Measurements from ENCODE around the gene PROB1.
"Not testable (repeated sequence)": the region's sequence is repeated elsewhere in the genome, so short reads cannot be mapped to it uniquely, and the experiment has no call there.

PROB1 gene

DNA sequence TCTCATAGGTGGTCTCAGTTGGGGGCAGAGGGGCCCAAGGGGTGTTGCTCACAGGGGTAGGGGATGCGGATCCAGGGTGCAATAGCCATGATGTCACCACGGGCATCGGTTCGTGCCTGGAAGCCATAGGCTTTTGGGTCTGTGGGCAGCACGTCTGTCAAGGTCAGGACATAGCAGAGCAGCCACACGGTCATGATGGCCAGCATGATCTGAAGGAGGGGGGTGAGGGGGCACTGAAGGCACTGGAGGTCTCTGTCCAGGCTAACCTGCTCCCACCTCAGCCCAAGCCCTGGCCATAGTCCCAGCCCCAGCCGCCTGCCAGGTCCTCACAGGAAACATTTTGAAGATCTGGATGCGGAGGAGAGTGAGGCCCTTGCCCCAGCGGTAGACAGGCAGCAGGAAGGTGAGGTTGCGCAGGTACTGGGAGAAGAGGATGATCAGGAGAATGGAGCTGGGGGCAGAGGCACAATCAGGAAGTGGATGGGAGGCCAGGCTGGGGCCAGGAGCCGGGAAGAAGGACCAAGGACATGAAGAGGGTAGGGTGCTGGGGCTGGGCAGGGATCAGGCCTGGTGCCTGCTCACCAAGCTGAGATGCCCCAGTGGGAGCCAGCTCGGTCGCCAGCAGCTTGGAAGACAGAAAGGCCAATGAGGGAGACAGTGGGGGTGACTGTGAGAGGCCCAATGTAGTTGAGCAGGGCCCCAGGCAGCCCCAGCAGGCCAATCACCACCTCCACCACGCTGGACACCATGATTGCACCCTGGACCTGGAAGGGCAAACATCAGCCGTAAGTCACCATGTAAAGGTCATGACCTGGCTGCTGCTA lies 15.1 kb downstream of the PROB1 start:
- DNase-seq (ENCODE audit: low spot score): no peak

DNA sequence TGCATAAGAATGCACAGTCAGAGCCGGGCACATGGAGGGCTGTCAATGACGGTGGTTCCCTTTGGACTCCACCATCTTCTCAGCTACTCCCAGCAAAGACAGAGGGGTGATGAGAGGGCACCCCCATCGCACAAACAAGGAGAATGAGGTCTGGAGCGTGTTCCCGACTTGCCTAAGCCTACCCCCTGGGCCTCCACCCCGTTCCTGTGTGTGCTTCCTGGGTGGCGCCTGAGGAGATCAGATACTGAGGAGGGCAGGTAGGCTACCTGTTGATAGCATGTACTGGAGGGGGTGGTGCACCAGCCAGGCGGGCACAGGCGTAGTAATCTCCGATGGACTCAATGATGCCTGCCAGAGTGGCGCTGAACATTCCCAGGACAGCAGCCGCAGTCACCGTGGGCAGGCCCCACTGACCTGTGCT lies 16.0 kb downstream of the PROB1 start:
- no peak for DNase-seq (ENCODE audit: low spot score)

DNA sequence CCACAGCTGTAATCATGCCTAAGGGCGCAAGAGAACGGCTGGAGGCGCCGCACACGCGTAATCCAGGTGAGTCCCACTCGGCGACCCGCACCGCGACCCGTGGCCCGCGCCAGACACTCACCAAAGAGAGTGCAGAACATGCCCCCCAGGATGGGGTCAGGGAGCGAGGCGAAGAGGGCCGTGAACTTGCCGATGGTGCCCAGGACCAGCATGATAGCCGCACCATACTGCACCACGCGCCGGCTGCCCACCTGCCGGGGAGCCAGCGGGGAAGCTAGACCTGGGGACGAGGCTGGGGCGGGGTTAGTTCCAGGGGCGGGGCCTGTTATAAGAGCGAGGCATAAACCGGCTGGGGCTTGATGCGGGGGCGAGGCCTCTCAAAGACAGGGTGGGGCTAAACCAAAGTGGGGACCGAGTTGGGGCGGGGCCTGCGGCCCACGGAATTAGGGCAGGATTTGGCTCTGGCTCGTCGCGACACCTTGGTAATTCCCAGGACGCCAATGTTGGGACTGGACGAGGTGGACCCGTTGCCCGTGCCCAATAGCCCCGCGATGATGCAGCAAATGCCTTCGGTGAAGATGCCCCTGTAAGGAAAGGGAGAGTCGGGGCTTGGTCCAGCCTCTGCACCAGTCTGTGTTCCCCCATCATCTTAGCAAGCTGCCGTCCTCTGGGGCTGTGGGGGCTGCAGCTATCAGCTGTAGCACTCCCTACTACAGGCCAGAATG lies 16.6 kb downstream of the PROB1 start:
- no peak for DNase-seq (ENCODE audit: low spot score)

DNA sequence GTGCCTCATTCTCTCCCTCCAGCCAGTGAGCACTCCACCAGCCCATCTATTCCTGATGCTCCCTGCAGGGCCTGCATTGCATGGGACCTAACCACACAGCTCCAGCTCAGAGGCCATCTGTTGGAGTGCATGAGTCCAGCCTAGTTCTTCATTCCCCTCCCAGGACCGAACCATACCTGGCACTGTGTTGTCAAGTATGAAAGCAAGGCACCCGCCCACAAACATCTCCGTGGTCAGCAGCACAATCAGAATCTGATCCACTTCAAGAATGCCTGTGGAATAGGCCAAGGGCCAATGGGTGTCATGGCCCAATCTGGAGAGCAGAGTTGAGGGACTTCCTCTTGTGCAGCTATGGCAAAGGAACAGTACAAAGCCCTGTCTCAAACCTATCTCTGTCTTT lies 17.7 kb downstream of the PROB1 start:
- DNase-seq (ENCODE audit: low spot score): no peak

DNA sequence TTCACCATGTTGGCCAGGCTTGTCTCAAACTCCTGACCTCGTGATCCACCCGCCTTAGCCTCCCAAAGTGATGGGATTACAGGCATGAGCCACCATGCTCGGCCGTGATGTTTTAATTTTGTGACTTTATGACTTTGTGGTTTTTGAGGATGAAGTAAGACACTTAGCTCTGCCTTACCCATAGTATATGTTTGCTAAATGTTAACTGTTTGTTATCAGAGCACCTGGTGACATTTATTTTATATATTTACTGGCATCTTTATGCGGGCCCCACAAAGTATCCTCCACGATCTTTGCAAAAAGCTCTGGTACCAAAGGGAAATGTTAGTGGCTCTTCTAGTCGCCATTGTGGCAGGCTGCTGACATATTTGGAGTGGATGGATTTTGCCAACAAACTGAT lies 18.5 kb downstream of the PROB1 start:
- DNase-seq (ENCODE audit: low spot score): no peak

DNA sequence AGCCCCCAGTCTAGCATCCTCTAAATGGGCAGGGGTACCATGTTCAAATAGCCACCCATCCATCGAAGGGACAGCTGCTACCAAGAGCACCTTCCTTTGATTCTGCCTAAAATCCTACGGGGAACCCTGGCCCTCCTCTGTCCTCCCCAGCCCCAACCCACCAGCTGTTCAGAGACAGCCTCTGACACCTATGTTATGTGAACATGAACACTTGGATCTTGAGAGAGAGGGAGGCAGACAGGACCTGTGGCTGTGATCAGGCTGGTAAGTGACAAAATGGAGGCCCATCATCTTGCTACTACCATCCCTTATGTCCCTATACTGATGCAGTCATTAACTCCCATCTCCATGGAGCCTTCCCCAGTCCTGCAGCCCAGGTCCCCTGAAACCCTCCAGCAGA lies 20.0 kb downstream of the PROB1 start:
- no peak for DNase-seq (ENCODE audit: low spot score)

DNA sequence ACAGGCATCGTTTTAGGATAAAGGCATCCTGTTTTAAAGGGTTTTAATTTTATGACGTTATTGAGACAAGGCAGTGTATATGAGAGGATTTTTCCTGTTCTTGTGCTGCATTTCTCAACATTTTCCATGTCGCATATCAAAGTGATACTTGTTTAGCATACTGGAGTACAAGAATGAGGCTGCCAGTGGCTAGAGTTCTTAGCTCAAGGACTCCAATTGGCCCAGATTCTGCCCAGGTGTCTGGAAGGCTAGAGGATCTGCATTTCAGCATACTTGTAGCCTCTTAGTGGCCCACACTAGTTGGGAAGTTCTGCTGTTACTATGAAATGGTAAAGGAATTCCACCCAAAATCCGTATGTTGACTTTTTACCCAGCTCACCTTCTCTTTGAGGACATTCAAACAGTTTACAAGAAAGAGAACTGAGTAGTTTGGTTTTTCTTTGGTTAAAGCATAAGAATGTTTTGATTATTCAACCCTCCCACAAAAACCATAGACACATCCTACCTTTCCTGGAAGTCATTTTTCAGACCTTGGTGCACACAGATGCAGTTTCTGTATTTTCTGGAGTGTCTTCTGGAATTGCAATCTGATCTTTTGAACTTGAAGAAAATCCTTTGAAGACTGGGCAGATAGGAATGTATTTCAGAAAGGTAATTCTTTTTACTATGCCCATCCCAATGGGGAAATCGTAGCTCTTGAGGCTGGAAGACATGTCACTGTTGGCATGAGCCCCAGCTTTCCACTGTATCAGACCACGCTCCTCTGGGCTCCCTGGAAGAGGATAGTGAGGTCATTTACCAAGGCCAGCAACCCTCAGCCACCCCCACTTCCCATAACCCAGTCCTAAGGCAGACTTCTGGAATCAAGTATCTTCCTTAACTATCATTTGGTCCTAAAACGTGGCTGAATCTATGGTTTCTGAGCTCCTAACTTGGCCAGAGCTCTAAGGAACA lies 23.1 kb downstream of the PROB1 start:
- DNase-seq (ENCODE audit: low spot score): no peak

DNA sequence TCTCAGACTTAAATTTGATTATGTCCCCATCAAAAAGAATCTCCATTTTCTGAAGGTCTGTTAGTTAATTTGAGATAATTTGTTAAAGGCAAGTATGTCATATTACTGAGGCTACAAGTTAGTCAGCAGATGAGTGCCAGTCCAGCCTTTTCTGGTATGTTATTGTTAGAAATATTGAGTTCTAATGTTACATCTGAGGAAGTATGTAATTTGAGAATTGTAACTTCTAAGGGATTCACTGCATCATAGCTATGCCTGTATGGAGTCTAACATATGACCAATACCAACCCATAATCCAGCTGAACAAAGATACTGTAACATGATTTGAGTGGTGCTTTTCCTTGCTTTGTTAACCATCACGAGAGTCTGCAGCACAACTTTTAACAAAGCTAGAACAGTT lies 25.7 kb downstream of the PROB1 start:
- DNase-seq (ENCODE audit: low spot score): no peak

DNA sequence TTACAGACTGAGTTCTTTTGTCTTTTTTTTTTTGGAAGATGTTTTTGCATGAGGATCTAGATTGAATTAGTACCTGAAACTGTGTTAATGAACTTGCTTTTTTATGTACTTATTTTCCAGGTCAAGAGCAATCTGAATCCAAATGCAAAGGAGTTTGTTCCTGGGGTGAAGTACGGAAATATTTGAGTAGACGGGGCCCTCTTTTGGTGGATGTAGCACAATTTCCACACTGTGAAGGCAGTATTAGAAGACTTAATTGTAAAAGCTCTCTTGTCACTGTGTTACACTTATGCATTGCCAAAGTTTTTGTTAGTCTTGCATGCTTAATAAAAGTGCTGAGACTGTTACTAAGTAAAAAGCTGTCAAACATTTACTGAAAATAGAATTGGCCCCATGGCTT lies 26.3 kb downstream of the PROB1 start:
- no peak for DNase-seq (ENCODE audit: low spot score)

DNA sequence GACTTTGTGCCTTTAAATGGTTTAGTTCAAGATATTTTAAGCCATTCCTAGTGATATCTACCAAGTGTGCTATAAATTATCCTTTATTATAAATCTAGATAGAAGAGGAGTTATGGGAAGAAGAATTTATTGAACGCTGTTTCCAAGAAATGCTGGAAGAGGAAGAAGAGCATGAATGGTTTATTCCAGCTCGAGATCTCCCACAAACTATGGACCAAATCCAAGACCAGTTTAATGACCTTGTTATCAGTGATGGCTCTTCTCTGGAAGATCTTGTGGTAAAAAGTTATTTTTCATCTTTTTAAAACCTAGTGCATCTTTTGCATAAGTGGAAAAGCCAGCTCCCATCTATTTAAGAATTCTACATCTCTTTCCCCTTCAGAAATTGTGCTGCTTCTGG lies 30.4 kb downstream of the PROB1 start:
- no peak for DNase-seq (ENCODE audit: low spot score)

DNA sequence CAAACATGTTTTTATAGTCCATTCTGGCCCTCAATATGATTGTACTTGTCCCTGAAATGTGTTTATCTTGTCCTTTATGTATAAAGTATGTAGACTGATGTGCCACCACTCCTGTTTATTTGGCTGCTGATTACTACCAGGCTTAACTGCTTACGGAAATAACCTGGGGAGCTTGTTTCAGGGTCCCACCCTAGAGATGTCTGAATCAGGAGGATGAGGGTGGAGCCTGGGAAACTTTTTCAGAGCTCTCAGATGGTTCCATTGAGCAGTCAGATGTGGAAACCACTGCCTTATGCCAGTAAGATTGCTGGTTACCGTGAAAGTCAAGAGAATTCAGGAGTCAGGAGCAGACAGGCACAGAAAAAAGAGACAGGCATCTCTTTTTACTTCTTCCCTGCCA lies 31.0 kb downstream of the PROB1 start:
- DNase-seq (ENCODE audit: low spot score): no peak

DNA sequence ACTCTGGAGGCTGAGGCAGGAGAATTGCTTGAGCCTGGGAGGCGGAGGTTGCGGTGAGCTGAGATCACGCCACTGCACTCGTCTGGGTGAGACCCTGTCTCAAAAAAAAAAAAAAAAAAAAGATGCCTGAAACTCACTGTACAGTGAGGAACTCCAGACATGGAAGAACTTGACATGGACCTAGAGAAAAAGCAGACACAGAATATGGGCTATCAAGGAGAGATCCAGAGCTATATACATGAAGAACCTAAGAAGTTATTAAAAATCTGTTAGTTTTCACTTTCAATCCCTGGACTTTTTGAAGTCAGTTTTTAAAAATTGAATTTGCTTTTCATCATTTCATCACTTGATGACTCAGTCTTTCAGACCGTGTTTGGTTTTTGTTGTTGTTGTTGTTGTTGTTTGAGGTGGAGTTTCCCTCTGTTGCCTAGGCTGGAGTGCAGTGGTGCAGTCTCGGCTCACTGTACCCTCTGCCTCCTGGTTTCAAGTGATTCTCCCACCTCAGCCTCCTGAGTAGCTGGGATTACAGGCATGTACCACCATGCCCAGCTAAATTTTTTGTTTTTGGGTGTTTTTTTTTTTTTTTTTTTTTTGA lies 33.0 kb downstream of the PROB1 start:
- DNase-seq (ENCODE audit: low spot score): no peak

DNA sequence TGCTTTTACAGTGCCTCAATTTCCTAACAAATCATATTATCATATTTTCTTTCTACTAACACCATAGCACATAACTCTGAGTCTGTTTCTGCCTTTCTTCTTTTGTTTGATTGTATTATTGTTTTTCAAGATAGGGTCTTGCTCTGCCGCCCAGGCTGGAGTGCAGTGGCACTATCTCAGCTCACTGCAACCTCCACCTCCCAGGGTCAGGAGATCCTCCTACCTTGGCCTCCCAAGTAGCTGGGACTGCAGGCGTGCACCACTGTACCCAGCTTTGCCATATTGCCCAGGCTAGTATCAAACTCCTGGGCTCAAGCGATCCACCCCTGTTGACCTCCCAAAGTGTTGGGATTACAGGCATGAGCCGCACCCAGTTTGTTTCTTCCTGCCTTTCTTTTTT lies 34.5 kb downstream of the PROB1 start:
- DNase-seq (ENCODE audit: low spot score): no peak

DNA sequence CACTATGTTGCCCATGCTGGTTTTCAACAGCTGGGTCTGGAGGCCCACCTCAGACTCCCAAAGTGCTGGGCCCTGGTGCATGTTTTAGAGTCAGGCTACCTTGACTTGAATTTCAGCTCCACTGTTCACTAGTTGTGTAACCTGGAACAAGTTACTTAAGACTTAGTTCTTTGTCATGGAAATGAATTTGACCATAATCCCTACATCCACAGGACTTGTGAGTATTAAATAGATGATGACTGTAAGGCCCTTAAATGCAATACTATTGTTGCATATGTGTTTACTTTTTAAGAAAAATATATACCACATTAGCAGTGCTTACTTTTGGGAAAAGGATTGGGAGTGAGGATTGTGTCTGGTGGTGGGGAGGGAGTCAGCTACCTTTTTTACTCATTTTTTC lies 36.8 kb downstream of the PROB1 start:
- no peak for DNase-seq (ENCODE audit: low spot score)

DNA sequence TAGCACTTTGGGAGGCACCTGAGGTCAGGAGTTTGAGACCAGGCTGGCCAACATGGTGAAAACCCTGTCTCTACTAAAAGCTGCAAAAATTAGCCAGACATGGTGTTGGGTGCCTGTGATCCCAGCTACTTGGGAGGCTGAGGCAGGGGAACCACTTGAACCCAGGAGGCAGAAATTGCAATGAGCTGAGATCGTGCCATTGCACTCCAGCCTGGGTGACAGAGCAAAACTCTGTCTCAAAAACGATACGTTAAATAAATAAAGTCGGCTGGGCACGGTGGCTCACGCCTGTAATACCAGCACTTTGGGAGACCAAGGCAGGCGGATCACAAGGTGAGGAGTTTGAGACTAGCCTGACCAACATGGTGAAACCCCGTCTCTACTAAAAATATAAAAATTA lies 39.0 kb downstream of the PROB1 start:
- DNase-seq (ENCODE audit: low spot score): not testable (repeated sequence)

DNA sequence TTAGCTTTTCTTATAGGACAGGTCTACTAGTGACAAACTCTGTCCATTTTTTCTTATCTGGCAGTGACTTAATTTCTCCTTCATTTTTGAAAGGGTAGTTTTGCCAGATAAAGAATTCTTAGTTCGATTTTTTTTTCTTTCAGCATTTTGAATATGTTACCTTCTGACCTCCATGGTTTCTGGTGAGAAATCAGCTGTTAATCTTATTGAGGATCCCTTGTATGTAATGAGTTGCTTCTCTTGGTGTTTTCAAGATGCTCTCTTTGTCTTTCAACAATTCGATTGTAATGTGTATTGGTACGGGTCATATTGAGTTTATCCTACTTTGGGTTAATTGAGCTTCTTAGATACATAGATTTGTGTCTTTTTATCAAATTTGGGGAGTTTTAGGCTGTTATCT lies 40.7 kb downstream of the PROB1 start:
- no peak for DNase-seq (ENCODE audit: low spot score)

DNA sequence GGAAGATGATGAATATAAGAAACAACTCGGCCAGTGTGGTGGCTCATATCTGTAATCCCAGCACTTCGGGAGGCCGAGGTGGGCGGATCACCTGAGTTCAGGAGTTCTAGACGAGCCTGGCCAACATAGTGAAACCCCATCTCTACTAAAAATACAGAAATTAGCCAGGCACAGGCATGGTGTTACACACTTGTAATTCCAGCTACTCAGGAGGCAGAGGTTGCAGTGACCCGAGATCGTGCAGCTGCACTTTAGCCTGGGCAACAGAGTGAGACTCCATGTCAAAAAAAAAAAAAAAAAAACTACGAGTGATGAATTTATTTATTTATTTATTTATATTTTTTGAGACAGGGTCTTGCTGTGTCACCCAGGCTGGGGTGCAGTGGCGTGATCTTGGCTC lies 47.0 kb downstream of the PROB1 start:
- DNase-seq (ENCODE audit: low spot score): not testable (repeated sequence)

DNA sequence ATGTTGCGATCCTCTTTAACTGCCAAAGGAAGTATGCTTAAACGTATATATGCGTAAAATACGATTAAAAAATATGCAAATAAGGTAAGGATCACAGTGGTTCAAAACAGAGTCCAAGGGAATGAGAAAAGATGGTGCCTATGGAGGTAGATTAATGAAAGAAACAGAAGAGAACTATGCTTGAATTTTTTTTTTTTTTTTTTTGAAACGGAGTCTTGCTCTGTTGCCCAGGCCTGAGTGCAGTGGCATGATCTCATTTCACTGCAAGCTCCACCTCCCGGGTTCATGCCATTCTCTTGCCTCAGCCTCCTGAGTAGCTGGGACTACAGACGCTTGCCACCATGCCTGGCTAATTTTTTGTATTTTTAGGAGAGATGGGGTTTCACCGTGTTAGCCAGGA lies 49.5 kb downstream of the PROB1 start:
- DNase-seq (ENCODE audit: low spot score): not testable (repeated sequence)

DNA sequence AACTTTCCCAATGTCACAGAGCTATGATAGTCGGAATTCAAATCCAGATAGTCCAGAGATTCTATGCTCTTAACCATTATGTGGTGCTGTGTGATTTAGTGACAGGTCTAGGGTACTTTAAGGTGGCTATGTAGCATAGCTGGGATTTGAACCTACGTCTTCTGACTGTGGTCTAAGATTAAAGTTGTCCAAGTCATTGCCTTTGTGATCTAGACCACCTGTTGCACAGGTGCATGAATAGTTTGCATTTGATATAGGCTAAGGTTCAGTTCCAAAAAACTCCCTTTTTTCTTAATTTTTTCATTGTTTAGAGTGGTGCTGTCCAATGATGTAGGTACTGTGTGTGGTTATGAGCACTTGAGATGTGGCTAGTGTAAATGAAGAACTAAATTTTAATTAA lies 50.7 kb downstream of the PROB1 start:
- no peak for DNase-seq (ENCODE audit: low spot score)

DNA sequence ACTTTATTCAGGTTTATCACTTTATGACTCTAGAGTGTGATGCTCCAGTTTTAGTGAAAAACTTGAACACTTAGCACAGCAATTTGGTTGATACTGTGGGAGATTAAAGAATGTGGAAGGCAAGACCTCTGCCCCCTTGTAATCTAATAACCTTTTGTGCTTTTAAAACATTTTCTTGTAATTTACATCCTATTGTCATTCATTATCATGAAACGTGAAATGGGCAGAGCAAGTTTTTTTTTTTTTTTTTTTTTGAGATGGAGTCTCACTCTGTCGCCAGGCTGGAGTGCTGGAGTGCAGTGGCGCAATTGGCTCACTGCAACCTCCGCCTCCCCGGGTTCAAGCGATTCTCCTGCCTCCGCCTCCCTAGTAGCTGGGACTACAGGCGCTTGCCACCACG lies 51.4 kb downstream of the PROB1 start:
- no peak for DNase-seq (ENCODE audit: low spot score)

DNA sequence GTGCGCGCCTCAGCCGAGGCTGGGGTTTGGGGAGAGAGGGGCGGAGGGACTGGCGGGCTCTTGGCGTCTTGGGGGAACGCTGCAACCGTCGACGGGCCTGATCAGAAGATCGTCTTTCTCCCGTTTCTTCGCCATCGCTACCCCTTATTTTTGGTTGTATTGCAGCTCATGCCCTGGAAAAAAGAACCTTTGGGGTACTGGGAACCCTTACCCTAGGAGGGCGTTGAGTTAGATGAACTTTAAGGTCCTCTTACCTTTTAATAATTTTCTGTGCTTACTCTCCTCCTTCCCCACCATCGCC lies 52.5 kb downstream of the PROB1 start:
- DNase-seq (ENCODE audit: low spot score): no peak

DNA sequence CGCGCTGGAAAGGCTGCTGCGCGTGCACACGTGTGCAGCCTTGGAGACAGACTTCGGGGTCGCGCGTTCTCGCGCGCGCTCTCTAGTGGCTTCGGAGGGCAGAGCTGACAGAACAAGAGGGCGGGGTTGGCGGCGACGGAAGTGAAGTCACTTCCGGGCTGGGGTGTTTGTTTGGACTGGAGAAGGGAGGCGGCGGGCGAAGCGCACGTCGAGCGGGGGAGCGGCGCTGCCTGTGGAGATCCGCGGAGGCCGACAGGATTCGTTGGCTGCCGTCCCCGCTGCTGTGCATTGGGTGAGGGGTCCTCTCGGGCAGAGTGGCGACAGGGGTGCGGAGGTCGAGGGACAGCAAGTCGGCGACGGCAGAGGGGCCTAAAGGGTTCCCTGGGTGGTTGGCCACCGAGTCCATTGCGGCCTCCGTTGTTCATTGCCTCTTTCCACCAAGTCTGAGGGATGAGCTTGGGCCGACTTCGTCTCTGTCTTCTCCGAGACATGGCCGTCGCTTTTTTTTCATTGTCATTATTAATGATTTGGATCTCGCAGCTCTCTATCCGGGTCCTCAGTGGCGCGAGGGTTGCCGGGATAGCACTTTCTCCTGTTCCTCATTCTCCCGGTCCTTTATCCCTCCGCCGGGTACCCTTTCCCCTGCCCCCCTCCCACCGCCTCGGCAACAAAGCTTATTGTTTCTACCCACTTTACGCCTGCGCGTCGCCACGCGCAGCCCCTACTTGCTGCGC lies 53.0 kb downstream of the PROB1 start, which contains the start of gene PAIP2:
TSS of gene PAIP2 (plus strand) at position 166 of the 734 bp plus-strand sequence. CDS start 21,931 bp downstream, outside the sequence.
- DNase-seq (ENCODE audit: low spot score): peak; percentile 97

Data from kidney tubule cell (primary cell).